H1 (cell line): ENCODE data around the gene PRSS8. TPM values are rescaled to one million over a fixed set of nuclear protein-coding genes. Genes with fewer than 3 reads are reported as not detected.
"Not testable (repeated sequence)": the region's sequence is repeated elsewhere in the genome, so short reads cannot be mapped to it uniquely, and the experiment has no call there.

Source experiments
- CTCF ChIA-PET: fragments of 300-600 bp; sonication (Branson Sonifier 250); formaldehyde crosslinking; loops from one replicate; lab custom pipeline; 2021; ENCODE audit not compliant: partially characterized antibody; lab: Charles Lee
- POLR2A ChIA-PET: fragments of 300-600 bp; sonication (Branson Sonifier 250); formaldehyde crosslinking; loops from one replicate; lab custom pipeline; 2021; ENCODE audit warnings: inconsistent platforms; ENCODE audit not compliant: partially characterized antibody; lab: Charles Lee
- DNase-seq, 2 experiments: peaks; one replicate each; pipeline versions ENCODE4 v3.0.0 to v3.0.0-alpha.2; 2010 to 2022; ENCODE audit warnings: low spot score in 2 of 2, low read depth in 1 of 2, mixed read lengths in 1 of 2
- FAIRE-seq: peaks from 2 replicates; lab custom pipeline; 2011; peaks lifted over from hg19 to GRCh38; lab: Jason Lieb, UNC
- H2AFZ ChIP-seq: 2 replicates; pipeline ENCODE4 v1.8.1; 2012; ENCODE audit warnings: low read length, inconsistent platforms
- H2AK5ac ChIP-seq: 2 replicates; pipeline ENCODE4 v1.6.1; 2013; ENCODE audit warnings: low read depth, low read length
- H2BK120ac ChIP-seq: replicated peaks from 2 replicates; pipeline ENCODE3; 2013; ENCODE audit warnings: low read depth, low read length, inconsistent platforms
- H2BK12ac ChIP-seq: 2 replicates; pipeline ENCODE4 v1.6.1; 2013; ENCODE audit warnings: low read depth, low read length
- H2BK15ac ChIP-seq: 2 replicates; pipeline ENCODE4 v1.6.1; 2013; ENCODE audit warnings: low read length
- H2BK20ac ChIP-seq: 2 replicates; pipeline ENCODE4 v1.6.1; 2013; ENCODE audit warnings: low read length
- H2BK5ac ChIP-seq: 2 replicates; pipeline ENCODE4 v1.6.1; 2013; ENCODE audit warnings: low read depth, low read length
- H3K14ac ChIP-seq: 2 replicates; pipeline ENCODE4 v1.6.1; 2013; ENCODE audit warnings: inconsistent platforms; ENCODE audit not compliant: insufficient read length
- H3K18ac ChIP-seq: 2 replicates; pipeline ENCODE4 v1.6.1; 2013; ENCODE audit warnings: low read length; ENCODE audit errors: extremely low read depth
- H3K23ac ChIP-seq: 2 replicates; pipeline ENCODE4 v1.6.1; 2013; ENCODE audit warnings: inconsistent platforms; ENCODE audit not compliant: insufficient read length
- H3K23me2 ChIP-seq: 2 replicates; pipeline ENCODE4 v1.6.1; 2013; ENCODE audit warnings: low read depth, low read length
- H3K27ac ChIP-seq: 2 replicates; pipeline ENCODE4 v1.6.1; 2011; ENCODE audit warnings: low read depth, low read length, inconsistent platforms
- H3K27me3 ChIP-seq, 4 experiments: replicated peaks in 1 of 4; 1 replicate in 1 of 4; 2 replicates in 3 of 4; pipeline versions ENCODE4 v1.6.1 to v1.8.1; 2011 to 2013; ENCODE audit warnings: low read length in 3 of 4, mild to moderate bottlenecking in 3 of 4, inconsistent platforms in 2 of 4, mixed read lengths in 2 of 4, moderate library complexity in 1 of 4; ENCODE audit not compliant: control insufficient read depth in 3 of 4, insufficient read depth in 3 of 4; ENCODE audit errors: extremely low read depth in 1 of 4
- H3K36me3 ChIP-seq, 4 experiments: 2 replicates each; pipeline versions ENCODE4 v1.6.1 to v1.8.1; 2011 to 2013; ENCODE audit warnings: mild to moderate bottlenecking in 4 of 4, low read length in 3 of 4, moderate library complexity in 2 of 4, control low read depth in 1 of 4, inconsistent platforms in 1 of 4; ENCODE audit not compliant: insufficient read depth in 4 of 4, control insufficient read depth in 2 of 4
- H3K4ac ChIP-seq: replicated peaks from 2 replicates; pipeline ENCODE3; 2013; ENCODE audit warnings: low read length, low read depth, mixed read lengths, inconsistent platforms; ENCODE audit not compliant: insufficient read length
- H3K4me1 ChIP-seq, 4 experiments: replicated peaks in 1 of 4; 1 replicate in 1 of 4; 2 replicates in 3 of 4; pipeline versions ENCODE4 v1.6.1 to v1.8.1; 2011 to 2013; ENCODE audit warnings: low read length in 3 of 4, inconsistent platforms in 2 of 4, mixed read lengths in 1 of 4; ENCODE audit not compliant: insufficient read depth in 4 of 4, control insufficient read depth in 3 of 4
- H3K4me2 ChIP-seq, 2 experiments: 2 replicates each; pipeline versions ENCODE4 v1.6.1 to v1.8.1; 2011 to 2013; ENCODE audit warnings: low read depth in 2 of 2, low read length in 2 of 2, control low read depth in 1 of 2, inconsistent platforms in 1 of 2, mild to moderate bottlenecking in 1 of 2; ENCODE audit not compliant: insufficient read depth in 1 of 2
- H3K4me3 ChIP-seq, 4 experiments: fragments of 200-600, 300-600 bp in 1 of 4; sonication (generic), shearing (Covaris generic), sonication (Bioruptor Twin) in 1 of 4; 2 replicates each; pipeline versions ENCODE4 v1.5.1 to v1.8.1; 2011 to 2016; ENCODE audit warnings: low read length in 4 of 4, low read depth in 3 of 4, control low read depth in 2 of 4, inconsistent platforms in 2 of 4, mild to moderate bottlenecking in 2 of 4, mixed read lengths in 1 of 4, moderate library complexity in 1 of 4; ENCODE audit not compliant: insufficient read depth in 2 of 4; ENCODE audit errors: extremely low read depth in 1 of 4
- H3K56ac ChIP-seq: replicated peaks from 2 replicates; pipeline ENCODE3; 2013; ENCODE audit warnings: low read depth, mild to moderate bottlenecking, mixed read lengths, low read length, inconsistent platforms; ENCODE audit not compliant: insufficient read length
- H3K79me1 ChIP-seq: 2 replicates; pipeline ENCODE4 v1.6.1; 2013; ENCODE audit warnings: low read depth, low read length, control low read depth
- H3K79me2 ChIP-seq, 2 experiments: 2 replicates each; pipeline versions ENCODE4 v1.6.1 to v1.8.1; 2012 to 2013; ENCODE audit warnings: low read length in 2 of 2, mild to moderate bottlenecking in 2 of 2, inconsistent platforms in 1 of 2; ENCODE audit not compliant: insufficient read depth in 2 of 2, control insufficient read depth in 1 of 2
- H3K9ac ChIP-seq, 4 experiments: replicated peaks in 1 of 4; 1 replicate in 1 of 4; 2 replicates in 3 of 4; pipeline versions ENCODE4 v1.6.1 to v1.8.1; 2011 to 2013; ENCODE audit warnings: low read depth in 3 of 4, low read length in 3 of 4, control low read depth in 2 of 4, mild to moderate bottlenecking in 2 of 4, moderate library complexity in 2 of 4, inconsistent platforms in 1 of 4; ENCODE audit errors: extremely low read depth in 1 of 4
- H3K9me3 ChIP-seq, 2 experiments: 2 replicates each; pipeline versions ENCODE4 v1.6.1 to v1.8.1; 2012 to 2013; ENCODE audit warnings: mild to moderate bottlenecking in 2 of 2, moderate library complexity in 2 of 2, control low read depth in 1 of 2, inconsistent platforms in 1 of 2, low read depth in 1 of 2, low read length in 1 of 2, mixed read lengths in 1 of 2; ENCODE audit not compliant: insufficient read depth in 2 of 2
- H4K20me1 ChIP-seq, 2 experiments: replicated peaks in 1 of 2; 2 replicates each; pipeline versions ENCODE3 to v1.8.1; 2011 to 2013; ENCODE audit warnings: inconsistent platforms in 2 of 2, low read length in 2 of 2, mild to moderate bottlenecking in 1 of 2; ENCODE audit not compliant: insufficient read depth in 2 of 2, control insufficient read depth in 1 of 2
- H4K5ac ChIP-seq: 2 replicates; pipeline ENCODE4 v1.6.1; 2013; ENCODE audit warnings: low read length, low read depth, mixed read lengths, inconsistent platforms; ENCODE audit not compliant: insufficient read length
- H4K8ac ChIP-seq: 2 replicates; pipeline ENCODE4 v1.8.0; 2013; ENCODE audit warnings: mild to moderate bottlenecking, moderate library complexity, low read length, inconsistent platforms; ENCODE audit not compliant: insufficient read depth; ENCODE audit errors: extremely low read depth
- H4K91ac ChIP-seq: replicated peaks from 2 replicates; pipeline ENCODE3; 2013; ENCODE audit warnings: low read length, mixed read lengths, inconsistent platforms; ENCODE audit not compliant: insufficient read length
- WGBS, 2 experiments: shearing (Covaris generic) in 1 of 2; methylation state at CpG; one replicate each; pipeline versions ENCODE4 v1.1.6 to v1.1.7; 2013 to 2015; ENCODE audit warnings: low lambda C conversion rate in 2 of 2, mixed read lengths in 2 of 2, inconsistent platforms in 1 of 2, low coverage in 1 of 2, missing lambda C conversion rate in 1 of 2; ENCODE audit not compliant: insufficient replicate concordance in 2 of 2, insufficient coverage in 1 of 2, insufficient read length in 1 of 2; ENCODE audit errors: extremely low coverage in 1 of 2, missing lambda C conversion rate in 1 of 2; 5-methylcytosine and 5-hydroxymethylcytosine counted together
- polyA plus RNA-seq, 7 experiments: library from polyadenylated mRNA; depleted of rRNA in 3 of 7; stranded (reverse) in 5 of 7; unstranded in 2 of 7; fragments of >200 nt in 5 of 7; fragments of 200-250 nt in 2 of 7; gene quantifications; 1 replicate in 5 of 7; 2 replicates in 1 of 7; 4 replicates in 1 of 7; pipeline versions ENCODE4 v1.2.1 to v1.2.3, GENCODE V29; 2011 to 2013; ENCODE audit warnings: missing spikeins in 2 of 7, mixed read lengths in 2 of 7
- total RNA-seq: library from RNA; stranded (reverse); fragmentation: NEBNext Ultra II Directional; extraction: Animal tissue kit (Norgen Biotek cat#: 25700); gene quantifications from 2 replicates; pipeline ENCODE4 v1.2.1, GENCODE V29; 2021

PRSS8 gene
- total and polyA plus RNA-seq, 2 of the 8 experiments (the other 6 are each of a cell fraction or from before 2014, with no cell fraction given): 87.7 to 273 TPM

GRCh38 chr16:31170048-31170447 is 34.5 kb upstream of the PRSS8 start:
- FAIRE-seq, H2BK5ac ChIP-seq, H4K91ac ChIP-seq, H4K8ac ChIP-seq, H2BK20ac ChIP-seq, H3K27me3 ChIP-seq, H2AK5ac ChIP-seq, H3K18ac ChIP-seq, H2BK15ac ChIP-seq, H4K5ac ChIP-seq, H3K36me3 ChIP-seq, H3K4me3 ChIP-seq, H3K9ac ChIP-seq, H3K4me1 ChIP-seq, CTCF ChIA-PET, H4K20me1 ChIP-seq, DNase-seq, H2AFZ ChIP-seq, H3K79me1 ChIP-seq, H3K23ac ChIP-seq, H3K4ac ChIP-seq, H3K9me3 ChIP-seq, H3K56ac ChIP-seq, H3K14ac ChIP-seq, H3K27ac ChIP-seq, H2BK12ac ChIP-seq, H3K79me2 ChIP-seq, H3K4me2 ChIP-seq, H2BK120ac ChIP-seq, H3K23me2 ChIP-seq: not testable (repeated sequence)
- WGBS, 2 experiments: no CpG with 5 or more reads among the region's 2 CpGs
- POLR2A ChIA-PET: interaction anchor here (1.2 to 2.7 kb wide), 4 partner anchors 10 to 53 kb away, joined by 4 to 17 read pairs (median 8); partner anchors contain the start of genes FUS and KAT8
